ENCODE measurements around the gene FHOD1. TPM values are rescaled to one million over a fixed set of nuclear protein-coding genes. Genes with fewer than 3 reads are reported as not detected.
A peak's percentile ranks its signal among the peaks of the same experiment; 100 is the strongest.

FHOD1 gene
- 18.1 and 24.6 TPM in 2 replicates for total RNA-seq

DNA sequence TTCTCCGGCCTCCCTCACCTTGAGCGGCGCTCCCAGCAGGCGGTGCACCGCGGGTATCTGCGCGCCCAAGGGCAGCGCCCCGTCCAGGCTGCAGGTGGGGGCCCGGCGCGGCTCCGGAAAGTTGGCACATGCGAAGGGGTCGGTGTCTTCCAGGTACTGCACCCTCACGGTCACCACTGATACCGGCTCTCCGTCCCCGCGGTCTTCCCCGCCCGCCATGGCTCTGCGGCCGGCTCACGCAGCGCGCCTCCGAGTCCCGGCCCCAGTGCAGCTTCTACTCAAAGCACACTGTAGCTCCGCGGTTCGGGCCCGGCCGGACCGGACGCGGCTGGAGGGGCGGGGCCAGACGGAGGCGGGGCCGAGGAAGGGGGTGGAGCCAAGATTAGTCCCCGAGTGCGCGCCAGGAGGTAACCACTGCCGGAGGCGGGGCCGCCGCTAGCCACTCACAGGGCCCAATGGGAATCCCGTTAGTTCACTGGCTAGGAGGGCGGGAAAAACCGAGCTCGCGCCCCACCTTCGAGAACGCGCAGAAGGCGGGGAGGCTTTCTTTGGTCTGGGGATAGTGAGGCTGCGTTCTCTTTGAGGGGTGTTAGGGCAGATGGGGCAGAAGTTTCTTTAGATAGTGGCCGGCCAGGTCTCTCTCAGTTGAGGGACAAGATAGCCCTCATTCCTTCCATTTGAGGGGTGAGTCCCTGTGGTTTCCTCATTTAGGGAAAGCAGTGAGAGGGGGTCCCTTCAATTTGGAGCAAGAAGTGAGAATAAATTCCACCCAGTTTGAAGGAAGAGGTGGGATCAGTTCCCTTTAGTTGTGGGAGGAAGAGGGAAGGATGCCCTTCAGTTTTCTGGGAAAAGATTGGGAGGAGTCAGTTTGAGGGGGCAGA, at the start of gene FHOD1:
Gene FHOD1, minus strand, starts transcription at position 290 of the 881 bp plus-strand sequence. Its CDS starts 71 bp downstream, at position 219.

DNA sequence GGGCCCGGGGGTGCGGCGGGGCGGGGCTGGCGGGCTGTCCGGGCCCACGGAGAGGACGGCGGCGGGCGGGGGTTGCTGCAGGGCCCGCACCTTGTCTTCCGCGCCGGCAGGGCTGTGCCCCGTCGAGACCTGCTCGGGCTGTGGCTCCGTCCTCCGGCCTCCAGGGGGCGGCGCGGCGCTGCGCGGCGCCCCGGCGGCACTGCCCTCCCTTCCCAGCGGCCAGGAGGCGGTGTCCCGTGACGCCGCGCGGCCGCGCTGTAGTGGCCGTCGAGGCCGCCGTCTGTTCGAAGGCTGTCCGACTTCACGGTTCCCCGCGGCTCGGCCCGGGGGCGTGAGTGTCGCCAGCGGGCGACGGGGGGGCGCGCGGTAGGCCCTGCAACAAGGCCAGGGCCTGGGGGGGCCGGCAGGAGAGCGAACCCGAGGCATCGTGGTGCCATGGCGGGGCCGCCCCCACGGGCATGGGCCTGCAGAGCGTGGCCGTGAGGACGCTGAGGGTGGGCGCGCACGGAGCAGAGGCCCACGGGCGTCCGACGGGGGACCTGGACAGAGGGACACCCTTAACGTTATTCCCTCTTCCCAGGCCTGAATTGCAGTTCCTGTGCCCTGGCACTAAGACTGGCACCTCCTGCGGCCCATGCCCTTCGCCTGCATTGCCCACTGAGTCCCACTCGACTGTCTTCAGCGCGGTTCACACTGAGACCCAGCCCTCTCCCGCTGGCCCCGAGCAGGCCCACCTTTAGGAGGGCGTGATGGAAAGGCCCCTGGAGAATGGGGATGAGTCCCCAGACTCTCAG, 32.2 kb upstream of the FHOD1 start, which contains the start of gene PLEKHG4:
Gene PLEKHG4, plus strand, starts transcription at position 237 of the 794 bp plus-strand sequence. Its CDS starts 513 bp downstream, at position 750.

DNA sequence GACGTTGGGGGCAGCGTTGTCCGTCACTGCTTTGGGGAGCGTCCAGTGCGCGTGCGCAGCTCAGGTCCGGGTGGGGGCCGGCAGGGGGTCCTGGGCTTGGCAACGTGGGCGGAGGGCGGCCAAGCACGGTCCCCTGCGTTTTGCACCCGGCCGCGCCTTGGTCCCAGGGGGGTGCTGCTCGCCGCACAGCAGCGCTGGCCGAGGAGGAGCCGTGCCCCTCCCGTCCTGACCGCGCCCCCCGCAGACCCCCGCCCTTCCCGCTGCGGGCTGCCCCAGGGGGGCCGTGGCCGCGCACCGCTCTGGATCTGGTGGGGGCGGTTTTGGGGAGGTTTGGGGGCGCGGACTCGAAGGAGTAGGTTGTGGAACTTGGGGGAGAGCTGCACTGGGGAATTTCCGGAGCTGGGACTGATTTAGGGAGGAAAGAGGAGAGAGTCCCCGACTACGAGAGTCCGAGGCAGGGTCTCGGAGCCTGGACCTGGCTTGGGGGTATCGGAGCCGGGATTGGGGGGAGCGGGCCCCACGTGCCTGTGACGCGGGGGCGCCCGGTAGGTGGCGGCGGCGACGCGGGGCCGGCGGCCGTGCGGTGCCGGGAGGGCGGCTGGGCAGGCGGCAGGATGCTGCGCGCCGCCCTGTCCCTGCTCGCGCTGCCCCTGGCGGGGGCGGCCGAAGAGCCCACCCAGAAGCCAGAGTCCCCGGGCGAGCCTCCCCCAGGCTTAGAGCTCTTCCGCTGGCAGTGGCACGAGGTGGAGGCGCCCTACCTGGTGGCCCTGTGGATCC, 1.3 kb upstream of the FHOD1 start, which contains the start of gene SLC9A5:
Gene SLC9A5, plus strand, starts transcription at position 579 of the 777 bp plus-strand sequence. Its CDS starts 36 bp downstream, at position 615.

DNA sequence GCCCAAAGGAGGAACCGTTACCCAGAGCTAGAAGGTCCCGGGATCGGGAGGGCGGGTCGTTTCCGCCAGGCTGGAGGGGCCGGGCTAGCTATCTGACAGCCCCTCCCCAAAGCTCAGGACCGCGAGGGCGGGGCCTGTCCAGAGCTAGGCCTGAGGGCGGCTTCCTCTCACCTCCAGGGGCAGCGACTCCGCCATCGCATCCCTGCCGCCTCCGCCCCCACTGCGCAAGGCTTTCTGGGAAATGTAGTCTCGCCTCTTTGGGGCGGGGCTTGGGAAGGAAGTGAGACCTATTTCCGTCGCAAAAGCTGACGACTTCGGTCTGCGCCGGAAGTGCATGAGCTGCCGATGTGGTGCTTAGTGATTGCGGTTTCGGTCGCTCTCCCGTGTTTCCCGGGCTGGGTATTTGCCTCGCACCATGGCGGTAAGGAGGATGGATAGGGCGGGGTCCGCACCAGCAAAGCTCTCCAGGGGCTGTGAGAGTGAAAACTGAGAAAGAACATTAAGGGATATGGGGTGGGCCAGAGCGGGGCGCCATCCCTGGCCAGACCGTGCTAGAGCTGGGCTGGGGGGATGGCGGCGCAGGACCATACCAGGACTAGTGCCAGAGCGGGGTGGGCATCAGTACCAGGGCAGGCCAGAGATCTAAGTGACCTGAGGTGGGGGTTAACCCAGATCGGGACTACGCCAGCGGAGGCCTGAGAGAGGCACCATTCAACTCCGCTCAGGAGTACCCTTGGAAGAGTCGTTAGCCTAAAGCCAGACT, 20.3 kb downstream of the FHOD1 start, which contains the start of gene TMEM208:
Gene TMEM208, plus strand, starts transcription at position 327 of the 763 bp plus-strand sequence. Its CDS starts 89 bp downstream, at position 416.

DNA sequence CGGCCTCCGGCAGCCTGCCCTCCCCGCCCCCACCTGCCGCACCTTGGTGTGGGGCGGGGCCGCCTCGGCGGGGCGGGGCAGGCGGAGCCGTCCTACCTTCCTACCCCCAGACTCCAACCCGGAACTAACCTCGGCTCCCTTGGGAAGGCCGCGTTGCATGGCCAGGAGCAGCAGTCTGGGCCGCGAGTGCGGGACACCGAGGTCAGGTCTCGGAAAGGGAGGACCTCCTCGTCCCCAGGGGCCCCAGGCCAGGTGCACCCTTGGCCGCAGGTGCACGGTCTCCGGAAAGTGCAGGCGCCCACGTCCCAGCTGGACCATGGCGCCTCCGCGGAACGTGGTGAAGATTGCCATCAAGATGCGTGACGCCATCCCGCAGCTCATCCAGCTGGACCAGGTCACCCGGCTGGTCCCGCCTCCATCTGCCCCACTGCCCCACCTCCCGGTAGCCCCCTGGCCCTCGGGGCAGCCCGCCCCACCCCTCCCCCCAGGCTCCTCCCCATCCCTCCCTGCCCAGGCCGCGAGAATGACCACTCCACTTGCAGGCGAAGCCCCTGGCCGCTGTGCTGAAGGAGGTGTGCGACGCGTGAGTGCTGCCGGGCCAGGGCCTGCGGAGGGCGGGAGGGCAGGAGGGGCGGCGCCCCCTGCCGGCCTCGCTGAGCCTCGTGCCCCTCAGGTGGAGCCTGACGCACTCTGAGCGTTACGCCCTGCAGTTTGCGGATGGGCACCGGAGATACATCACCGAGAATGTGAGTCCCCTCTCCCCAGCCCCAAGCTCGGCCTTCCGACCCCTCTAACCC, 48.1 kb downstream of the FHOD1 start, which contains the start of gene ELMO3:
Gene ELMO3, plus strand, starts transcription at position 121 of the 797 bp plus-strand sequence. Its CDS starts 196 bp downstream, at position 317.

DNA sequence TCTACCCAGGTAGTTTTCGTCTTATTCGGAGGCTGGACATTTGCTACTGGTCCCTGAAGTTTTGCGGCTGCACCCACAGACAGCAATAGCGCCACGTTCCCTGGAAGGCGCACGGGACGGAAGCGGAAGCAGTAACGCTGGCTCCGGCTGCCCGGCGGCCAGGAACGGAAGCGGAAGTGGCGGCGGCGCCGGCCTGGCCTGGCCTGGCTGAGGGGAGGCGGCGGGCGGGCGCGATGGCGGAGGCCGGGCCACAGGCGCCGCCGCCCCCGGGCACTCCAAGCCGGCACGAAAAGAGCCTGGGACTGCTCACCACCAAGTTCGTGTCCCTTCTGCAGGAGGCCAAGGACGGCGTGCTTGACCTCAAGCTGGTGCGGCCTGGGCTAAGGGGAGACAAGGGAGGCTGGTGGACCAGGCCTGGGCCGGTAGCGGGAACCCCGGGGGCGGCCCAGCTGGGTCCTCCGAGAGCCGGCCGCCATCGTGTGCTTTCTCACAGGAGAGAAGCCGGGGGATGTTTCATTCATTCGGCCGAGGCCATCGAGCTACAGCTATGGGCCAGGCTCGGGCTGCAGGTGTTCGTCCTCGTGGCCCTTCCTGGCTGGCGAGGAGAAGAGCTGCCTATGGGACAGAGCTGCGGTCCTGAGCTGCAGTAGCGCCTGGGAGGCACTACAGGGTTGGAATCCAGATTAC, 55.1 kb downstream of the FHOD1 start, which contains the start of gene E2F4:
Gene E2F4, plus strand, starts transcription at position 161 of the 687 bp plus-strand sequence. Its CDS starts 73 bp downstream, at position 234.

DNA sequence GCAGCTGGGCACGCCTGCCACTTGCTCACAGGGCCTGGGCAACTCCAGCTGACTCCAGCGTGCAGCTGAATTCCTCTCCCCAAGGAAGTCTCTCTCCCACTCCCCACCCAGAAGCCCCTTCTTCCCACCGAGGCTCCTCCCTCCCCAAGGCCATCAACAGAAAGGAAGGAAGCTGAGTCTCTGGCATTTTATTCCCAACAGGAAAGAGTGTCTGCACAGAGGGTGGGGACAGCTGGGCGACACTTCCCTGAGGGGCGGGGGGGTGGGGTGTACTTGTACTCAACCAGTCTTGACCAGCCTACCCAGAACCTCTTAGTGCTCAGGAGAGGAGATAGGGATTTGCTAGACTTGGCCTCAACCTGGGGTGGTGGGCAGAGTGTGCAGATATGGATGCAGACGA, 57.2 kb downstream of the FHOD1 start, which contains the start of gene EXOC3L1:
Gene EXOC3L1, minus strand, starts transcription at position 96 of the 400 bp plus-strand sequence. CDS start 460 bp downstream, outside the sequence.

DNA sequence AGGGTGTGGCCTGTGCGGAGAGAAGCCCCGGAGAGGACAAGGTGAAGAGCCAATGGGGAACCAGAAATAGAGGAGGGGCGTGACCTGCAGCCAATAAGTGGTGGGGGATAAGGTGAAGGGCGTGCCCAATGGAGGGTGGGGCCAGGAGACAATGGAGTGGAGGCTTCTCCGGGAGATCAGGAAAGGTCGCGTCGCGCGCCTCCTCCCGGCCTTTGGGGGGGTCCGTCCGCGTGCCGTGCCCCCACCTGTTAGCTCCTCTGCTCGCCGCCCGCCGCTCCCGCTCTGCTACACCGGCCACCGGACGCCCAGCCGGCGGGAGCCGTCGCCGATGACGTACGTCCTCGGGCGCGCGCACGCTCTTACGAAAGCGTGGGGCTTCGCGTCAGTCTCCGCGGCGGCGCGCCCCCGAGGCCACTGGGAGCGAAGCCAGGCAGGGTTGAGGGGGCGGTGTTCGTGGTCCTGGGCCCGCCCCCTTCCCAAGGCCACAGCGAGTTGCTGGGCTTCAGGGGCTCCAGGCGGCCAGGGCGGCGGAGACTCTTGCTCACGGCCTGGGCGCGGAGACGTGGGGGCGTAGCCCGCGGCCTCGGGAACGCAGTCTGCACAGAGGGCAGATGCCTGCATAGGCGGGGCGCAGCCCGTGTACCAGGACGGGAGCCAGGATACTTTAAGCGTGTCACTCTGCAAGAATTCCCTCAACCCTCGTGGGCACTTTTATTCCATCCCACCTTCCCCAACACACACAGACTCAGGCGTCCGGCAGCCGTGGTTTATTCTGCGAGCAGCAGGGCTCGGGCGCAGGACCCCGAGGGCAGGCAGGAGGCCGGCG, 63.4 kb downstream of the FHOD1 start, which contains the start of gene MATCAP1:
Gene MATCAP1, minus strand, starts transcription at position 337 of the 826 bp plus-strand sequence. CDS start 3,353 bp downstream, outside the sequence.

Small RNA genes within 50 kb of the gene (small RNA-seq; reads per million reads assigned to genes)
- gene MIR328: 1.3 reads per million, percentile 65 among the genes with 10 or more reads in this experiment

Other genes with a start within 250 kb of the FHOD1 start
- gene CBFB, start 218.3 kb downstream of the FHOD1 start, total RNA-seq: 46.0 and 56.1 TPM in 2 replicates
- gene PHAF1, start 137.5 kb downstream of the FHOD1 start, total RNA-seq: 12.5 and 15.7 TPM in 2 replicates
- gene B3GNT9, start 96.5 kb downstream of the FHOD1 start, total RNA-seq: 65.5 and 72.2 TPM in 2 replicates
- 20.0 and 26.8 TPM in 2 replicates for gene TRADD, start 87.6 kb downstream of the FHOD1 start, total RNA-seq
- 23.7 and 40.8 TPM in 2 replicates for gene FBXL8, start 87.5 kb downstream of the FHOD1 start, total RNA-seq
- 4.8 and 21.2 TPM in 2 replicates for gene HSF4, start 82.7 kb downstream of the FHOD1 start, total RNA-seq
- gene NOL3, start 76.9 kb downstream of the FHOD1 start, total RNA-seq: 21.7 and 38.1 TPM in 2 replicates
- gene MATCAP1, start 63.5 kb downstream of the FHOD1 start, total RNA-seq: 11.1 and 21.2 TPM in 2 replicates
- not detected in 2 replicates for gene EXOC3L1, start 57.3 kb downstream of the FHOD1 start, total RNA-seq
- 42.4 and 76.9 TPM in 2 replicates for gene E2F4, start 55.3 kb downstream of the FHOD1 start, total RNA-seq
- gene ELMO3, start 48.4 kb downstream of the FHOD1 start, total RNA-seq: 42.8 and 57.2 TPM in 2 replicates
- gene TMEM208, start 20.4 kb downstream of the FHOD1 start, total RNA-seq: 28.7 and 36.4 TPM in 2 replicates
- gene SLC9A5, start 1.5 kb upstream of the FHOD1 start, total RNA-seq: 0.33 and 1.6 TPM in 2 replicates
- gene PLEKHG4, start 32.1 kb upstream of the FHOD1 start, total RNA-seq: 22.2 and 35.7 TPM in 2 replicates
- not detected in 2 replicates for gene KCTD19, start 79.3 kb upstream of the FHOD1 start, total RNA-seq
- gene LRRC36, start 79.3 kb upstream of the FHOD1 start, total RNA-seq: not detected in 2 replicates
- under 0.01 and 0.87 TPM in 2 replicates for gene TPPP3, start 146.0 kb upstream of the FHOD1 start, total RNA-seq
- 5.3 and 9.4 TPM in 2 replicates for gene ZDHHC1, start 169.0 kb upstream of the FHOD1 start, total RNA-seq
- not detected in 2 replicates for gene HSD11B2, start 183.6 kb upstream of the FHOD1 start, total RNA-seq
- gene ATP6V0D1, start 233.7 kb upstream of the FHOD1 start, total RNA-seq: 85.2 and 126 TPM in 2 replicates
- gene AGRP, start 236.1 kb upstream of the FHOD1 start, total RNA-seq: not detected in 2 replicates

All from placental epithelial cell (primary cell).